ENCODE data around the gene CCT6B. TPM values are rescaled to one million over a fixed set of nuclear protein-coding genes. Genes with fewer than 3 reads are reported as not detected.
"Not testable (repeated sequence)": the region's sequence is repeated elsewhere in the genome, so short reads cannot be mapped to it uniquely, and the experiment has no call there.

CCT6B gene
- 1 to 10 TPM; 1.2 to 2.6 (median 1.7) TPM for polyA plus RNA-seq (ENCODE audit: insufficient read length in 10 of 10)
- long read RNA-seq, donor 1, result 0 reads
- long read RNA-seq, donor 2, partial matches to known transcripts, result 0 of 1 reads
- long read RNA-seq, donor 2, other reads (novel, unspliced or antisense), result 0 of 1 reads
- long read RNA-seq, donor 3, result 0 reads
- long read RNA-seq, donor 4, result 0 reads
- long read RNA-seq, donor 5, result 0 reads
- long read RNA-seq, donor 6, result 0 reads
- long read RNA-seq, donor 7, partial matches to known transcripts, result 6 of 6 reads
- long read RNA-seq, donor 7, other reads (novel, unspliced or antisense), result 0 of 6 reads
- long read RNA-seq, donor 8, result 0 reads
- long read RNA-seq, donor 9, result 0 reads

DNA sequence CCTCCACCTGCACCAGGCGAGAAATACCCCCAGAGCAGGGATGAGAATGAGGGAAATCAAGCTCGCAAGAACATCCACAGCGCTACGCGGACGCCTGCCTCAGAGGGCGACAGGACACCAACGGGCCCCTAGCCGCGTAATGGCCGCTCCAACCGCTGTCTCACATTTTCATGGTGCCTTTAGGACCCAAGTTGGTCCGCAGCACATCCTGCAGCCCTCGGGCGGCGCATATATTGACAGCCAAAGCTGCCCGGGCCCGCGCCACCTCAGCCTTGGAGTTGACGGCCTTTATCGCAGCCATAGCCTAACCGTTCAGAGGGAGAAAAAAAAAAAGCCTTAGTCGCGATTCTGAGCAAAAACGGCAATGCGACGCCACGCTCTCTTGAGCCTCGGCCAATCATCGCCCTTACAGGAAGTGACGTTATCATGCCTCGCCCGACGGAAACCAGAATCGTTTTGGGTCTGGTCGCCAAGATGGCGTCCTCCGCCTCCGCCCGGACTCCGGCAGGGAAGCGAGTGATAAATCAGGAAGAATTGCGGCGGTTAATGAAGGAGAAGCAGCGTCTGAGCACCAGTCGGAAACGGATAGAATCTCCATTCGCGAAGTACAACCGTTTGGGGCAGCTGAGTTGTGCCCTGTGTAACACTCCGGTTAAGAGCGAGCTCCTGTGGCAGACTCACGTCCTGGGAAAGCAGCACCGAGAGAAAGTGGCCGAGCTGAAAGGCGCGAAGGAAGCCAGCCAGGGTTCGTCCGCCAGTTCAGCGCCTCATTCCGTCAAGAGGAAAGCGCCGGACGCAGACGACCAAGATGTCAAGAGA, at the start of gene CCT6B, which contains the start of gene ZNF830:
Gene CCT6B, minus strand, starts transcription at position 368 of the 819 bp plus-strand sequence. Its CDS starts 67 bp downstream, at position 301.
Gene ZNF830, plus strand, starts transcription at position 448 of the 819 bp plus-strand sequence. Its CDS starts 27 bp downstream, at position 475.
- peak; percentile 96 to 99 (median 97) for DNase-seq

GRCh38 chr17:35010093-35010492, 48.8 kb upstream of the CCT6B start:
- DNase-seq, result no peak

GRCh38 chr17:35006961-35007360, 45.7 kb upstream of the CCT6B start:
- no peak for DNase-seq

DNA sequence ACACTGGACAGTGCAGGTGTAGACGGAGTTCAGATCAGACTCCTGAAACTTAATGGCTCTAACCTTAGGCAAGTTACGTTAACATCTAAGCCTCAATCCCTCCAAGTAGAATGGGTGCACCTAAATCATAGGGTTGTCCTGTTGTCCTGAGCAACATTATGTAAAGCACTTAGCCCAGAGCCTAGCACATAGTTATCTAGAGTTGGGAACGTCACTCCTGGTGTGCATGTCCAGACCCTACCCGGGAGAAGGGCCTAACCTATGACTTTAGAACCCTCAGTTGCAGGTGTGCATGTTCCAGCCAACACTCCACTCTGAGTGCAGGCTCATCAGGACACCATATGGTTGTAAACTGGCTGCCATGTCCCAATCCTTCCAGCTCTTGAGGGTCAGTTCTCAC, 45.1 kb upstream of the CCT6B start:
- no peak for DNase-seq

- DNase-seq, result no peak
Observed at GRCh38 chr17:35003778-35004177, 42.5 kb upstream of the CCT6B start.

- no peak for DNase-seq
Observed at GRCh38 chr17:35002876-35003551, 41.8 kb upstream of the CCT6B start.

DNA sequence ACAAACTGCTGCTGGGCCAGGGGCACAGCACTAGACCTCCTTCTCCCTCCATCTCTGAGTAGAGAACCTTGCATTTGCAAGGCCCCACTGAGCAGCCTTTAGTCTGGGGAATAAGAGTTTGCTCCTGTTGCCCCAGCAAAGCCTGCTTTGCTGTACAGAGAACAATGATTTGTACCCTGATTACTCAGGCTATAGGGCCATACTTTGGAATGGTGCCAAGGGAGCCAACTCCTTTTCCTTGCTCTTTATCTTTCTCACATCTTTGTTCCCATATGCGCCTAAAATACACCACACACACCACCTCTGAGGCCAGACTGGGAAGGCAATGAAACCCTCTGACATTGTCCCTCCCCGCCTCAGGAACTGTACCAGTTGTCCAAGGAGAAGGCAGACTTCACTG, 40.3 kb upstream of the CCT6B start:
- DNase-seq, result no peak

- not testable (repeated sequence) for DNase-seq
Observed at GRCh38 chr17:35000965-35001364, 39.7 kb upstream of the CCT6B start.

DNA sequence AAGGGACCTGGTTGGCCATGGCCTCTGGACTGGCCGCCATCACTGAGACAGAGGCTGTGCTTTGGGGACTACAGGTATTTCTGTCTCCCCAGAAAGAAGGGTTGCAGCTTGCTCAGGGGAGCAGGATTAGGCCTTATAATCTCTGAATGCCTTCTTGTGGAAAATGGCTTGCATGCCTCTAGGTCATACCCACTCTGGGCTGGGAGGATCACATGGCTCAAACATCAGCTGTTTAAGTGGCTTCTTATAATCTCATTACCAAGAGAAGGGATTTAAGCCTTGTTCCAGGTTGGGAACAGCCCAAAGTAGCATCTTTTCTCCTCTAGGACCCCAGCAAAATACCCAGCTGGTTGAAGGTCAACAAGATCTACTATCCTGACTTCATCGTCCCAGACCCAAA, 38.2 kb upstream of the CCT6B start:
- DNase-seq, result no peak

DNA sequence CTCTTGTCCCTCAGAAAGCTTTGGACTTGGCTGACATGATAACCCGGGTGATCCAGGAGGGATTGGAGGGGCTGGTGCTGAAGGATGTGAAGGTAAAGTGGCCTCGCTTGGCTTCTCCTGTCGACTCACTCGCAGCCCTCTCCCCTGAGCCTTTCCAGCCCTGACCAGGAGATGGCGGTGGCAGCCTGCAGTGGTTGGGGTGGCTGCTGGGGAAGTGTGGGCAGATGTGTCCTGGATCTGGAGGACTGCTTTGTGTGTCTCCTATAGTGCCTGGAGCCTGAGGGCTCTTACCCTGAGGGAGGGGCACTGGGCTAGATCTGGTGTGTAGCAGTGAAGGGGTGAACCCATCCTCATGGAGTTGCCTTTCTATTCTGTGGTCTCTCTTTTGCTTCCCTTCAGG, 36.9 kb upstream of the CCT6B start:
- peak in 1 of 3 donors; percentile 11 for DNase-seq

DNA sequence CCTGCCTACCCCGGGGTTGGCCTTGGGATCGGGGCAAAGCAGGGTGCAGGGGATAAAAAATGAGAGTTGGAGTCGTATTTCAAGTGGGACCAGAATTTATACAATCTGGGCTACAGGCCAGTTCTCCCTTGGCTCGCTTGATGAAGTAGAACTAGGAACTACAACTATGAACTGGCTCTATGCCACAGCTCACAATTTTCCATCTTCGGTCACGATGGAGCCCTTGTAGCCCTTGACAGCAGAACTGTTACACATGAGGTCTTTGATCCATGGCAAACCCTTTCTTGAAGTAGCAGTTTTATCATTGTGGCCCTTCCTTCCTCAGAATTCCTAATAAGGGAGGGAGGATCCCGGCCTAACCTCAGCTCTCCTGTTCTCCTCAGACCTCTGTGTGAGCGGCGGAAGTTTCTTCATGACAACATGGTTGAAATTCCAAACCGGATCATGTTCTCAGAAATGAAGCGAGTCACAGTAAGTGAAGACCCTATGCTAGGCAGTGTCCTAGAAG, 36.1 kb upstream of the CCT6B start:
- peak; percentile 72 to 94 (median 89) for DNase-seq

DNA sequence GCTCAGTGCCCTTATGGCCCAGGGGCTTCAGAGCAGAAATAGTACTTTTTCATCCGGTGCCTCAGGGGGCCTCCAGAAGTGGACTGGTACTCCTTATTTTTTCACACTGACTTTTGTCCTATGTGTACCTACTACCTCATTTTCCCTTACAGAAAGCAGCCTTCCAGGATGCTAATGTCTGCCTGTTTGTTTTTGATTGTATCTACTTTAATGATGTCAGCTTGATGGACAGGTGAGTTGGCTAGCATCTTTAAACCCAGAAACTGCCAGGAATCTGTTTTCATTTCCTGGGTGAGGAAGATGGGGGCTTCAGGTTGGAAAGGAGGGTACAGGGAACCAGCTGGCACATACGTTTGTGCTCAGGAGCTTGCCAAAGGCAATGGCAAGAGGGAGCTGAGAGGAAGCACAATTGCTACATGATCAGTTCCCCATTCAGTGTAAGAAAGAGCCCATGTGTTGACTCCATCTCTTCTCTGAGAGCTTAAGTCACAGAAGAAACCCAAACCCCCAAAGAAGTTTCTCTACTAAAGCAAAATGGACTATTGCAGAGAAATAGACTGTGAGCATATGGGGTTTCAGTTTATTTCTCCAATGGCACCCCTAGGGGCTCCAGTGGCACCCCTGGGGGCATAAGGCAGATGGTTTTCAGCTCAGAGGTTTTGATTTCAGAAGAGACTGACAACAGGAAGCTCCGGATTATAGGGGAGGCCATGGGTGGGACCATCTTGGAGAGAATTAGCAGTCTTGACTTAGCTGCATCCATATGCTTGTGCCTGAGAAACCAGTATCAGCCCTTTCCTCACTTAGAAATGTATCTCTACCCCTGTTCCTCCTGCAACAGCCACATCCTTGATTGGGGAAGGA, 35.4 kb upstream of the CCT6B start:
- DNase-seq, result no peak

GRCh38 chr17:34993031-34993430, 31.8 kb upstream of the CCT6B start:
- DNase-seq, result no peak

GRCh38 chr17:34991606-34992005, 30.3 kb upstream of the CCT6B start:
- DNase-seq, result no peak

DNA sequence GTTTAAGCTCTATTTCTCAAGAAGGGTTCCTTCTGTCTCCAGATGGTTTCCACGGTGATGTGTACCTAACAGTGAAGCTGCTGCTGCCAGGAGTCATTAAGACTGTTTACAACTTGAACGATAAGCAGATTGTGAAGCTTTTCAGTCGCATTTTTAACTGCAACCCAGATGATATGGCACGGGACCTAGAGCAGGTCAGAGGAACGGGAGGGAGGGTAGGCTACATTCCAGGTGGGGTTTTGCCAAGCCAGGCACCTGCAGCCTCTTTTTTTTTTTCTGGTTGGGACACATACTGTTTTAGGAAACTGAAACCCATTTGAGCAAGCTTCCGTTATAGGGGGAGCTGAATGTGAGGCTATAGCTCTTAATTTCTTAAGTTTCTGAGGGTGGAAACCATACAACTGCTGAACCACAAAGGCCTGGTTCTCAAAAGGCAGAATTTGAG, 29.7 kb upstream of the CCT6B start:
- peak in 1 of 3 donors; percentile 20 for DNase-seq

DNA sequence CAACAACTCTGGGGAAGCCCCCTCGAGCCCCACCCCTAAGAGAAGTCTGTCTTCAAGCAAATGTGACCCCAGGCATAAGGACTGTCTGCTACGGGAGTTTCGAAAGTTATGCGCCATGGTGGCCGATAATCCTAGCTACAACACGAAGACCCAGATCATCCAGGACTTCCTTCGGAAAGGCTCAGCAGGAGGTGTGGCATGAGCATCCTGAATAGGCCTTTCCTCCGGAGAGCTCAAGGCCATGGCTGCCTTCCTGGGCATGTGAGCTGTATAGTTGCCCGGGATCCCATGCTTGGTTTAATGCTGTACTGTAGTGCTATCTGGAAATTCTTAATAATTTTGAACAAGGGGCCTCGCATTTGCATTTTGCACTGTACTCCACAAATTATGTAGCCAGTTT, 28.2 kb upstream of the CCT6B start:
- no peak for DNase-seq

DNA sequence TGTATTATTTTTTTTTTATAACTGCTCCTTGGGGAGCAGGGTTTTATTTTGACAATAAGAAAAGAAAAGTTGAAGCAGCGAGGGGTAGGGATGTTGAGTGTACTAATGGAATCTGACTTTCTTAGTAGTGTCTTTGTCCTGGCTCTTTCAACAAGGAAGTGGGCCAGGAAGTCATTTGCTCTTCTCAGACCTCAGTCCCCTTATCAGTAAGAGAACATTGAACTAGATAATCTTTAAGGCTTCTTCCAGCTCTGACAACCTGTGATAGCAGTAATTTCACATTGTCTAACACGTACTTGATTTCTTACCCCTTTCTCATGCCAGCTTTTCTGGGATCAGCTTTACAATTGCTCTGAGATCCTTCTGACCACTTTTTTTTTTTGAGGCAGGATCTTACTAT, 27.4 kb upstream of the CCT6B start:
- DNase-seq, result no peak

- DNase-seq, result no peak
Observed at GRCh38 chr17:34987232-34987631, 26.0 kb upstream of the CCT6B start.

- peak in 1 of 3 donors; percentile 7 for DNase-seq
Observed at GRCh38 chr17:34981538-34982241, 20.4 kb upstream of the CCT6B start.
